GM23338 (cell line): ENCODE measurements around the gene OVAAL. TPM values are rescaled to one million over a fixed set of nuclear protein-coding genes. Genes with fewer than 3 reads are reported as not detected.

Source experiments
- ATAC-seq: fragments of 200-7000 bp; cut with Tn5 transposase; 3 replicates; pipeline ENCODE4 v1.9.1; 2020
- DNase-seq: peaks from one replicate; pipeline ENCODE4 v3.0.0-alpha.2; 2015; ENCODE audit warnings: low spot score
- H2AFZ ChIP-seq: fragments of 200-600 bp; sonication (generic); 2 replicates; pipeline ENCODE4 v1.8.0; 2016; ENCODE audit warnings: antibody characterized with exemption, mild to moderate bottlenecking, moderate library complexity
- H3F3A ChIP-seq: fragments of 200-600 bp; sonication (generic); replicated peaks from 2 replicates; pipeline ENCODE4 v1.8.0; 2017; ENCODE audit warnings: antibody characterized with exemption, mixed run types, low read depth
- H3K27ac ChIP-seq: fragments of 200-600 bp; sonication (generic); 2 replicates; pipeline ENCODE4 v1.6.1; 2016; ENCODE audit warnings: low read depth
- H3K27me3 ChIP-seq: fragments of 200-600 bp; sonication (generic); 2 replicates; pipeline ENCODE4 v1.8.0; 2016; ENCODE audit warnings: mild to moderate bottlenecking, mixed run types, moderate library complexity; ENCODE audit not compliant: insufficient read depth
- H3K36me3 ChIP-seq: fragments of 200-600 bp; sonication (generic); 2 replicates; pipeline ENCODE4 v1.8.0; 2016; ENCODE audit warnings: mild to moderate bottlenecking; ENCODE audit not compliant: insufficient read depth
- H3K4me1 ChIP-seq: fragments of 200-600 bp; sonication (generic); 2 replicates; pipeline ENCODE4 v1.8.0; 2016; ENCODE audit warnings: mild to moderate bottlenecking, moderate library complexity; ENCODE audit not compliant: insufficient read depth
- H3K4me2 ChIP-seq: fragments of 200-600 bp; sonication (generic); 2 replicates; pipeline ENCODE4 v1.7.1; 2017; ENCODE audit warnings: mixed run types
- H3K4me3 ChIP-seq: fragments of 200-600 bp; sonication (generic); 2 replicates; pipeline ENCODE4 v1.6.1; 2016; ENCODE audit warnings: mixed run types
- H3K79me2 ChIP-seq: fragments of 200-600 bp; sonication (generic); replicated peaks from 2 replicates; pipeline ENCODE4 v1.8.0; 2017; ENCODE audit warnings: mild to moderate bottlenecking; ENCODE audit not compliant: insufficient read depth
- H3K9me2 ChIP-seq: fragments of 200-600 bp; sonication (generic); 2 replicates; pipeline ENCODE4 v1.8.0; 2017; ENCODE audit not compliant: insufficient read depth
- H4K20me1 ChIP-seq: fragments of 200-600 bp; sonication (generic); replicated peaks from 2 replicates; pipeline ENCODE4 v1.8.0; 2017; ENCODE audit warnings: mild to moderate bottlenecking; ENCODE audit not compliant: insufficient read depth
- H3K27ac Mint-ChIP-seq: 2 replicates; pipeline ENCODE4 v1.8.0; 2020; ENCODE audit warnings: inconsistent platforms, mild to moderate bottlenecking, moderate library complexity, mixed read lengths
- H3K27me3 Mint-ChIP-seq: 3 replicates; pipeline ENCODE4 v1.8.0; 2022; ENCODE audit warnings: low read depth, mild to moderate bottlenecking, moderate library complexity, mixed read lengths, inconsistent platforms; ENCODE audit not compliant: insufficient read depth, poor library complexity
- H3K36me3 Mint-ChIP-seq: 3 replicates; pipeline ENCODE4 v1.8.0; 2021; ENCODE audit warnings: low read depth, mild to moderate bottlenecking, inconsistent platforms, moderate library complexity, mixed read lengths
- H3K4me1 Mint-ChIP-seq: 3 replicates; pipeline ENCODE4 v1.8.0; 2020; ENCODE audit warnings: mild to moderate bottlenecking, inconsistent platforms, mixed read lengths
- H3K4me3 Mint-ChIP-seq: 3 replicates; pipeline ENCODE4 v1.8.0; 2021; ENCODE audit warnings: moderate library complexity, mild to moderate bottlenecking, inconsistent platforms, mixed read lengths
- H3K9me3 Mint-ChIP-seq: 3 replicates; pipeline ENCODE4 v1.8.0; 2020; ENCODE audit warnings: moderate library complexity, mild to moderate bottlenecking, inconsistent platforms, mixed read lengths
- CREB1 ChIP-seq: fragments of 250-450 bp; sonication (Bioruptor Pico); IDR thresholded peaks from 2 replicates; pipeline ENCODE4 v1.5.0; 2020; ENCODE audit warnings: low read depth, mild to moderate bottlenecking, moderate library complexity
- CTCF ChIP-seq, 2 experiments: fragments of 200-600 bp in 1 of 2; sonication (generic) in 1 of 2; conservative IDR thresholded peaks; 2 replicates each; pipeline versions ENCODE4 v1.5.1 to v1.6.1; 2016 to 2017; ENCODE audit warnings: antibody characterized with exemption in 2 of 2, low read depth in 2 of 2, mild to moderate bottlenecking in 2 of 2, moderate library complexity in 1 of 2
- EZH2 ChIP-seq: fragments of 200-600 bp; sonication (generic); IDR thresholded peaks from one replicate; pipeline ENCODE4 v1.8.0; 2017; ENCODE audit warnings: antibody characterized with exemption, mild to moderate bottlenecking, low read depth; ENCODE audit not compliant: unreplicated experiment
- EZH2phosphoT487 ChIP-seq: fragments of 200-600 bp; sonication (generic); IDR thresholded peaks from one replicate; pipeline ENCODE4 v1.8.1; 2018; ENCODE audit warnings: antibody characterized with exemption; ENCODE audit not compliant: unreplicated experiment
- JUNB ChIP-seq: IDR thresholded peaks from one replicate; pipeline ENCODE4 v1.6.1; 2016; ENCODE audit warnings: antibody characterized with exemption; ENCODE audit not compliant: unreplicated experiment
- NANOG ChIP-seq: IDR thresholded peaks from 2 replicates; pipeline ENCODE4 v1.6.1; 2016; ENCODE audit warnings: antibody characterized with exemption, borderline replicate concordance
- POLR2AphosphoS5 ChIP-seq: IDR thresholded peaks from 2 replicates; pipeline ENCODE4 v1.6.1; 2016; ENCODE audit warnings: antibody characterized with exemption, low read depth
- STAT1 ChIP-seq: IDR thresholded peaks from one replicate; pipeline ENCODE4 v1.6.1; 2016; ENCODE audit warnings: antibody characterized with exemption; ENCODE audit not compliant: unreplicated experiment
- ZNF114 ChIP-seq: fragments of 250-450 bp; sonication (Bioruptor Pico); IDR thresholded peaks from 2 replicates; pipeline ENCODE4 v1.5.0; 2020; ENCODE audit warnings: mild to moderate bottlenecking, moderate library complexity
- ZNF331 ChIP-seq: fragments of 250-450 bp; sonication (Bioruptor Pico); IDR thresholded peaks from 2 replicates; pipeline ENCODE4 v1.5.0; 2020; ENCODE audit warnings: low read depth, mild to moderate bottlenecking, moderate library complexity
- polyA plus RNA-seq: library from polyadenylated mRNA; unstranded; fragments of >200 nt; fragmentation: Nextera tagmentation; extraction: Ambion mirVana; gene quantifications from 2 replicates; pipeline ENCODE4 v1.2.1, GENCODE V29; 2016
- total RNA-seq: library from RNA; depleted of rRNA; stranded (reverse); fragments of >200 nt; shearing (Covaris generic); gene quantifications from 2 replicates; pipeline ENCODE4 v1.2.3, GENCODE V29; 2014
- TF ChIP-seq, protein P1 (sequence below): IDR thresholded peaks from 2 replicates; pipeline ENCODE4 v1.6.1; 2016; ENCODE audit warnings: antibody characterized with exemption

OVAAL gene
- total and polyA plus RNA-seq, 2 experiments from 2014 or later = not detected

DNA sequence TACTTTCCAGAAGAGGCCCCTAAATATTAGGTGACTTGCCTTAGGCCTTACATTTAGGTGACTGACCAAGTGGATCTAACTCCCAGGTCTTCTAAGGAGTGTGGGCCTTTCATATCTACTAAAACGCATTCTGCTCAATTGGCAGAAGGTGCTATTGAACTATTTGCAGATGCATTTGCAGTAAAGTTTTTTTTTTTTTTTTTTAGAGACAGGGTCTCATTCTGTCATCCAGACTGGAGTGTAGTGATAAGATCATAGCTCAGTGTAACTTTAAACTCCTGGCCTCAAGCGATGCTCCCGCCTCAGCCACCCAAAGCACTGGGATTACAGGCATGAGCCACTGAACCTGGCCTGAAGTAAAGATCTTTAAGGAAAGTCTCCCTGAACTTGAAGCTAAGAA, 43.4 kb upstream of the OVAAL start:
- no peak overlapping the region for H3K4me2 ChIP-seq
- H3K27ac Mint-ChIP-seq = no peak overlapping the region
- no peaks in the 10 kb centered on the region for H3K79me2 ChIP-seq
- 0 out of 3 replicates have a peak, but pooled peaks cover 2% of the 10 kb centered on the region for H3K36me3 Mint-ChIP-seq
- no peak overlapping the region for H3K27ac ChIP-seq
- no peaks in the 10 kb centered on the region for H3K36me3 ChIP-seq
- no peaks in the 10 kb centered on the region for H3F3A ChIP-seq
- H3K9me3 Mint-ChIP-seq = peaks cover 10% of the 10 kb centered on the region; the same call in 2 of the 3 replicates
- H4K20me1 ChIP-seq = no peaks in the 10 kb centered on the region
- H3K9me2 ChIP-seq = no peaks in the 10 kb centered on the region
- TF ChIP-seq EZH2 (no peak), ZNF331 (CRISPR knock-in tag) (no peak)
- peaks cover 9% of the 10 kb centered on the region for H3K4me1 ChIP-seq
- ATAC-seq = peak; percentile 37
- DNase-seq = no peak
- H3K27me3 ChIP-seq = no peaks in the 10 kb centered on the region
- H3K4me3 Mint-ChIP-seq = no peak overlapping the region
- H2AFZ ChIP-seq = no peak overlapping the region
- peaks cover 12% of the 10 kb centered on the region; the same call in 2 of the 3 replicates for H3K4me1 Mint-ChIP-seq
- H3K27me3 Mint-ChIP-seq = peaks cover 2% of the 10 kb centered on the region
- H3K4me3 ChIP-seq = no peak overlapping the region

DNA sequence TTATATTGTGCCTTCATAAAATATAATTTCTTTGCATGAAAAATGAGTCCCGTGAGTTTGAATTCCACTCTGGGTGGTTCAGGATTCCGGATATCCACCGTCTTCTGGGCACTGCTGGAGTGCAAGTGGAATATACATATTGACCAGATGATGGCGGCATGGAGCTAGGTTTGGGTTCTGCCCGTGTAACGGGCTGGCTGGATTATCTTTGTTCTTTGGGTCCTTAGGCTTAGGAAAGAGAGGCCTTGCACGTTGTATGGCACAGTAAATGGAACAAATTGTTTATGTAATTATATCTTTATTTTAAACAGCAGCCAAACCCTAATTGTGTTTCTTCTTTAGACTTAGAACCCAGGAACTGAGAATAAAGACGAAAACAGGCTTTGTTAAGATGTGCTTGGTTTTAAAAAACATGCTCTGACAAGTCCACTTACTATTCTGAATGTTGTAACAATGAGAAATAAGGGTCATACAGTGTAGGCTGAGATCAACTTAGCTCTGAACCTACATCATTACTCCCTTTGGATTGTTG, 42.8 kb upstream of the OVAAL start:
- H4K20me1 ChIP-seq = no peaks in the 10 kb centered on the region
- no peaks in the 10 kb centered on the region for H3K36me3 ChIP-seq
- H3K79me2 ChIP-seq = no peaks in the 10 kb centered on the region
- no peaks in the 10 kb centered on the region for H3K36me3 Mint-ChIP-seq
- H3K4me2 ChIP-seq = no peak overlapping the region
- H3K27me3 Mint-ChIP-seq = peaks cover 2% of the 10 kb centered on the region
- no peak overlapping the region for H3K27ac ChIP-seq
- H3K9me3 Mint-ChIP-seq = peaks cover 6% of the 10 kb centered on the region; the same call in 2 of the 3 replicates
- H3K4me1 ChIP-seq = peaks cover 9% of the 10 kb centered on the region
- no peaks in the 10 kb centered on the region for H3K27me3 ChIP-seq
- ATAC-seq = peak; percentile 98
- no peaks in the 10 kb centered on the region for H3K9me2 ChIP-seq
- no peak overlapping the region for H3K4me3 ChIP-seq
- no peak overlapping the region for H3K4me3 Mint-ChIP-seq
- H3K4me1 Mint-ChIP-seq = peaks cover 12% of the 10 kb centered on the region; the same call in 2 of the 3 replicates
- H3F3A ChIP-seq = no peaks in the 10 kb centered on the region
- H3K27ac Mint-ChIP-seq = no peak overlapping the region
- TF ChIP-seq CTCF (conservative IDR thresholded peaks at IDR 0.05; ENCODE audit: low read depth in 2 of 2) (peak; percentile 87 to 91), ZNF331 (CRISPR knock-in tag) (no peak)
- H2AFZ ChIP-seq = no peak overlapping the region
- DNase-seq = peak; percentile 91

GRCh38 chr1:180519846-180520245, 38.9 kb upstream of the OVAAL start:
- DNase-seq = no peak
- H3K27ac Mint-ChIP-seq = peak overlapping the region; percentile 1; the same call in 1 of the 2 replicates
- H2AFZ ChIP-seq = peak overlapping the region; percentile 82; the same call in 1 of the 2 replicates
- TF ChIP-seq POLR2AphosphoS5 (no peak), CTCF (conservative IDR thresholded peaks at IDR 0.05; ENCODE audit: low read depth in 2 of 2) (no peak), ZNF114 (CRISPR knock-in tag) (no peak), EZH2phosphoT487 (no peak), STAT1 (no peak), JUNB (no peak), NANOG (no peak), CREB1 (no peak), EZH2 (no peak)
- TF ChIP-seq, protein P1, sequence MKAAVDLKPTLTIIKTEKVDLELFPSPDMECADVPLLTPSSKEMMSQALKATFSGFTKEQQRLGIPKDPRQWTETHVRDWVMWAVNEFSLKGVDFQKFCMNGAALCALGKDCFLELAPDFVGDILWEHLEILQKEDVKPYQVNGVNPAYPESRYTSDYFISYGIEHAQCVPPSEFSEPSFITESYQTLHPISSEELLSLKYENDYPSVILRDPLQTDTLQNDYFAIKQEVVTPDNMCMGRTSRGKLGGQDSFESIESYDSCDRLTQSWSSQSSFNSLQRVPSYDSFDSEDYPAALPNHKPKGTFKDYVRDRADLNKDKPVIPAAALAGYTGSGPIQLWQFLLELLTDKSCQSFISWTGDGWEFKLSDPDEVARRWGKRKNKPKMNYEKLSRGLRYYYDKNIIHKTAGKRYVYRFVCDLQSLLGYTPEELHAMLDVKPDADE = no peak

More at GRCh38 chr1:180519846-180520245, 38.9 kb upstream of the OVAAL start:
- no peak for ATAC-seq
- H3K36me3 Mint-ChIP-seq = no peaks in the 10 kb centered on the region; the same call in 2 of the 3 replicates
- Histone ChIP-seq H3K4me3 (no peak overlapping the region), H3K4me2 (no peak overlapping the region), H3K27me3 (no peaks in the 10 kb centered on the region), H3K9me2 (peaks cover 9% of the 10 kb centered on the region; the same call in 1 of the 2 replicates), H3F3A (no peaks in the 10 kb centered on the region), H3K79me2 (no peaks in the 10 kb centered on the region), H3K36me3 (no peaks in the 10 kb centered on the region), H3K4me1 (peaks cover 18% of the 10 kb centered on the region), H4K20me1 (no peaks in the 10 kb centered on the region), H3K27ac (no peak overlapping the region)
- no peak overlapping the region for H3K4me3 Mint-ChIP-seq
- peaks cover 2% of the 10 kb centered on the region for H3K27me3 Mint-ChIP-seq
- H3K4me1 Mint-ChIP-seq = peaks cover 29% of the 10 kb centered on the region
- no peaks in the 10 kb centered on the region for H3K9me3 Mint-ChIP-seq
